Measurements from ENCODE around the gene KCNK6. TPM values are rescaled to one million over a fixed set of nuclear protein-coding genes. Genes with fewer than 3 reads are reported as not detected.

The KCNK6 gene
- total and polyA plus RNA-seq, 2 donors (not counting 3 experiments of a cell fraction or from before 2014, with no cell fraction given) = 7.4 to 11.3 TPM

- peak; percentile 83 for FAIRE-seq
- Histone ChIP-seq H3K9me3 (replicated peaks; ENCODE audit: control insufficient read depth, insufficient read depth, low read length) (no peaks in the 10 kb centered on the region), H3K27ac (ENCODE audit: insufficient read depth, low read depth, low read length) (no peak overlapping the region), H3K4me1 (ENCODE audit: control insufficient read depth, extremely low read depth, insufficient read depth, low read length) (peaks cover 16% of the 10 kb centered on the region), H3K4me3 (replicated peaks in 1 of 3; ENCODE audit: insufficient read depth in 1 of 3, low read depth in 1 of 3, low read length in 3 of 3) (peak overlapping the region in 1 of 3 experiments; percentile 10), H3K27me3 (ENCODE audit: control insufficient read depth in 2 of 2, insufficient read depth in 2 of 2, low read length in 2 of 2) (no peaks in the 10 kb centered on the region), H3K4me2 (ENCODE audit: insufficient read depth, low read length) (peak overlapping the region; percentile 37), H4K20me1 (replicated peaks; ENCODE audit: control insufficient read depth, extremely low read depth, insufficient read depth, low read length) (no peaks in the 10 kb centered on the region), H3K9me1 (replicated peaks; ENCODE audit: control insufficient read depth, extremely low read depth, insufficient read depth, low read length) (no peaks in the 10 kb centered on the region), H2AFZ (ENCODE audit: low read depth, low read length) (peak overlapping the region; percentile 28), H3K36me3 (ENCODE audit: control insufficient read depth in 2 of 2, extremely low read depth in 1 of 2, insufficient read depth in 2 of 2, low read length in 2 of 2) (peaks cover 0 to 10% of the 10 kb centered on the region in 2 experiments), H3K9ac (replicated peaks; ENCODE audit: extremely low read depth, insufficient read depth, low read length) (no peak overlapping the region), H3K79me2 (ENCODE audit: control insufficient read depth, insufficient read depth, low read length) (no peaks in the 10 kb centered on the region)
- POLR2A ChIA-PET = interaction anchor here (0.7 kb wide), 1 partner anchor 72 kb away, joined by 7 read pairs; no protein-coding TSS in a partner anchor
- DNase-seq (ENCODE audit: low read depth, low spot score) = peak; percentile 70
- TF ChIP-seq FOS (IDR thresholded peaks at IDR 0.05; ENCODE audit: borderline replicate concordance, insufficient read depth, low read length) (no peak), POLR2AphosphoS5 (IDR thresholded peaks at IDR 0.05; ENCODE audit: insufficient read depth, low read depth, low read length) (peak; percentile 36), POLR2A (IDR thresholded peaks at IDR 0.05; ENCODE audit: low read depth, low read length) (peak; percentile 46)
- CTCF ChIA-PET = interaction anchor here (1.0 kb wide), 1 partner anchor 98 kb away, joined by 3 read pairs; the partner anchor contains the start of gene FAM98C
- intact Hi-C loops (cut with micrococcal nuclease) (loop anchor here (1.0 kb wide), 2 partner anchors 11 to 27 kb away; no protein-coding TSS in a partner anchor), dilution Hi-C loops (cut with MboI; ENCODE audit: extremely low pct_ligation_motif_present, low sequenced_read_pairs) (no loop called here)
- no TSS peak for BruUV-seq (replicated peaks)
Observed at GRCh38 chr19:38304866-38305429, 14.7 kb upstream of the KCNK6 start.

GRCh38 chr19:38306236-38306635 is 13.4 kb upstream of the KCNK6 start:
- no peak overlapping the region for H2AFZ ChIP-seq (ENCODE audit: low read depth, low read length)
- H3K9me3 ChIP-seq (replicated peaks; ENCODE audit: control insufficient read depth, insufficient read depth, low read length) = no peaks in the 10 kb centered on the region
- no peaks in the 10 kb centered on the region for H4K20me1 ChIP-seq (replicated peaks; ENCODE audit: control insufficient read depth, extremely low read depth, insufficient read depth, low read length)
- no peaks in the 10 kb centered on the region for H3K79me2 ChIP-seq (ENCODE audit: control insufficient read depth, insufficient read depth, low read length)
- FAIRE-seq (no peak), DNase-seq (ENCODE audit: low read depth, low spot score) (no peak)
- no peaks in the 10 kb centered on the region for H3K9me1 ChIP-seq (replicated peaks; ENCODE audit: control insufficient read depth, extremely low read depth, insufficient read depth, low read length)
- dilution Hi-C loops (cut with MboI; ENCODE audit: extremely low pct_ligation_motif_present, low sequenced_read_pairs) (no loop called here), intact Hi-C loops (cut with micrococcal nuclease) (no loop called here)
- no peak overlapping the region for H3K4me2 ChIP-seq (ENCODE audit: insufficient read depth, low read length)
- no peak overlapping the region for H3K4me3 ChIP-seq (replicated peaks in 1 of 3; ENCODE audit: insufficient read depth in 1 of 3, low read depth in 1 of 3, low read length in 3 of 3)
- H3K4me1 ChIP-seq (ENCODE audit: control insufficient read depth, extremely low read depth, insufficient read depth, low read length) = peaks cover 16% of the 10 kb centered on the region
- peaks cover 0 to 10% of the 10 kb centered on the region in 2 experiments for H3K36me3 ChIP-seq (ENCODE audit: control insufficient read depth in 2 of 2, extremely low read depth in 1 of 2, insufficient read depth in 2 of 2, low read length in 2 of 2)
- TF ChIP-seq MAX (IDR thresholded peaks at IDR 0.05; ENCODE audit: insufficient read depth, insufficient read length) (no peak), POLR2A (IDR thresholded peaks at IDR 0.05; ENCODE audit: low read depth, low read length) (no peak), EZH2 (IDR thresholded peaks at IDR 0.05; ENCODE audit: borderline replicate concordance, low read depth, low read length, severe bottlenecking) (no peak), POLR2AphosphoS5 (IDR thresholded peaks at IDR 0.05; ENCODE audit: insufficient read depth, low read depth, low read length) (no peak), FOS (IDR thresholded peaks at IDR 0.05; ENCODE audit: borderline replicate concordance, insufficient read depth, low read length) (no peak), MYC (IDR thresholded peaks at IDR 0.05; ENCODE audit: low read depth, low read length) (no peak), CTCF (IDR thresholded peaks at IDR 0.05; ENCODE audit: extremely low read depth in 1 of 2, insufficient read depth in 1 of 2, low read depth in 1 of 2, low read length in 2 of 2) (no peak), JUN (IDR thresholded peaks at IDR 0.05; ENCODE audit: borderline replicate concordance, insufficient read depth, insufficient read length, low read depth) (no peak), GATA2 (IDR thresholded peaks at IDR 0.05; ENCODE audit: insufficient read depth, insufficient read length, low read depth, low read length) (no peak)
- no peaks in the 10 kb centered on the region for H3K27me3 ChIP-seq (ENCODE audit: control insufficient read depth in 2 of 2, insufficient read depth in 2 of 2, low read length in 2 of 2)
- ChIA-PET POLR2A (interaction anchor here (0.6 kb wide), 1 partner anchor 74 kb away, joined by 3 read pairs; no protein-coding TSS in a partner anchor), CTCF (no interaction called here)
- no peak overlapping the region for H3K27ac ChIP-seq (ENCODE audit: insufficient read depth, low read depth, low read length)
- H3K9ac ChIP-seq (replicated peaks; ENCODE audit: extremely low read depth, insufficient read depth, low read length) = no peak overlapping the region
- BruUV-seq (replicated peaks) = no TSS peak
